UCSD-AML1 (cell line): ENCODE results near the gene EPB42.
"Not testable (repeated sequence)": the region's sequence is repeated elsewhere in the genome, so short reads cannot be mapped to it uniquely, and the experiment has no call there.

Experiments
- DNase-seq: peaks from one replicate; lab custom pipeline; 2025; ENCODE audit not compliant: unreplicated experiment; lab: John Stamatoyannopoulos, UW

Gene EPB42

DNA sequence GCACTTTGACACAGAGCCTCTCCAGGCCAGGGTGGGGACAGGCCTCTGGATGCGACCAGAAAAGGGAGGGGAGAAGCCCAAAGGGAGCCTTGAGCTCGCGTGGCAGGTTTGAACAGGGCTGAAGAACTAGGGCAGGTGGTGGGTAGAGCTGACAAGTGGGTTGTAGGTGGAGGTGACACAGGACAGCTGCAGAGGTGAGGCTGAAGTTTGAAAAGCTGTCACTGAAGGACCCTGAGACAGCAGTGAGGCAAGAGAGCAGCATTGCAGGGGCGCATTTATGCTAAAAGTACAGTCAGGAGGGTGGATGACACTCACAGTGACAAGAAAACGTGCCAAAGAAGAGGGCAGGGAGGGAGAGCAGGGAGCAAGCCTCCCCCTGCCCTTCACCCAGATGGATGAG is 21.8 kb upstream of the EPB42 start:
- no peak for DNase-seq

DNA sequence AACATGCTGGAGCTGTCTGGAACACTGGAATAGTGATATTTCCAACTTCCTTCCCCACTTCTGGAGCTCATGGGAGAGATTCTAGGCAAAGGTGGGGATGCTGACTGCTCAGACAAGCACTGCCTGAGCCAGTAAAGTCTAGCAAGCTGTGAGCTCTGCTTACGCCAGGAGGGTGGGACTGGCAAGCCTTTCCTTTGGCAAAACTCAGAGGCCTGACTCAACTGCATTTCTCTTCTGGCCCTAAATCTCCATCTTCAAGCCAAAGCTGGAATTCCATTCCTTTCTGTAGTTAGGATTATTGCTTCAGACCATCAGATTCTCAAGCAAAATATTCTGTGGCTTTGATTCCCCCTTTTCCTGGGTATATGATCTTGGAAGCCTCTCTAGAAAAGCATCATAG is 20.3 kb upstream of the EPB42 start:
- DNase-seq = no peak

DNA sequence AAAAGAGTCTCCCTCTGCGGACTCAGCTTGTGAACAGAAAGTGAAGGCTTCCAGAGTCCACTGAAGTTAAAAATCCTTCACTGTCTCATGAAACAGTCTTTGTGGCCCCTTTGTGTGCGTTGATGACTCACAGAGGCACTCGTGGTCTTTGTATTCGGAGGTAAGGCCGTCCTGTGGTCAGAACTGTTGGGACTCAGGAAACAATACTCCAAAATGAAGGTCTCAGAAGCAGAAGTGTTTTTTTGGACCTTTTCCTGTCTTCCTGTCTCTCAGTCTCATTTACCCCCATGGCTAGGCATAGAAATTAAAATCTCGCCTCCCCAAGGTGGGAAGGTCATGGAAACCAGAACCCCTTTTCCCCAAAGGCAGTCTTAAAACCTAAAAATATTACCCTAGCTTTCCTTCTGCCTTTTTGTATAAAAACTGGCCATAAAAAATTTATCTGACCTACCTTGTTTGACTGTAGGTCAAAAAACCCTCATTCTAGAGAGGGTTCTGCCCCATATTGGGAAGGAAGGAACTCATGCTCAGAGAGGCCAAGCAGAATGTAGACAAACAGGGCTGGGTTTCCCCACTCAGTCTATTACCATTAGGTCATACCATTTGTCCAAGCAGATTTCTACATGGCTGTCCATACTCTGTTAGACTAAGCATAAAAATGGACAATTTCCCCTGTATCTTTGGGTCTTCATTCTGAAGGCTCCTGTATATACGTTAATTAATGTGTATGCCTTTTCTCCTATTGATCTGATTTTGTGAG is 19.1 kb upstream of the EPB42 start:
- DNase-seq = peak; percentile 46

- no peak for DNase-seq
Observed at GRCh38 chr15:43238671-43239131, 17.9 kb upstream of the EPB42 start.

DNA sequence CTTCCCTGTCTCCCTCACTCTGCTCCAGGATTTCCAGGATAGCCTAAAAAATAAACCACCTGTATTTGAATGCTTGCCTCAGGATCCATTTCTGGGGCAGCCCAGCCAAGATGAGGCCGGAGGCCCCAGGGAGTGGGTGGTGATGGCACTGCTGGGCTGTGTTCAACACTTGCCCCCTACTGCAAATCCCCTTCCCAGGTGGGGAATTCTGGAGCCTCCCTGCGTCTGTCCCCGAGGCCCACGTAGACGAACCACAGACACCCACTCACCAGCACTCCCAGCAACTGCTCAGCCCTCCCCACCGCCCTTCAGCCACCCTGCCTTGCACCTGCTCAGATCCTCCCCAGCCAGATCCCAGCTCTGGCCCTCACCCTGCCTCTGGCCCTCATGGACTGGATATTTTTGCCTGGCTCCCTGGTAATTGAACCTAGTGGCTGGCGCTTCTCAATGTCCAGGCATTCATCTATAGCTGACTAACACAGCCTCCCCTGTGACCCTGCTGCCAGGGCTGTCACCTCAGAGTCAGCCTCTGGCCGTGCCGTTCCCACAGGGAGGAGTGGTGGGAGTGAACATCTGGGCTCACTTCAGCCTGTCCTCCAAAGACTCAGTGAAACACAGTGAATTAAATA is 17.1 kb upstream of the EPB42 start:
- no peak for DNase-seq

DNA sequence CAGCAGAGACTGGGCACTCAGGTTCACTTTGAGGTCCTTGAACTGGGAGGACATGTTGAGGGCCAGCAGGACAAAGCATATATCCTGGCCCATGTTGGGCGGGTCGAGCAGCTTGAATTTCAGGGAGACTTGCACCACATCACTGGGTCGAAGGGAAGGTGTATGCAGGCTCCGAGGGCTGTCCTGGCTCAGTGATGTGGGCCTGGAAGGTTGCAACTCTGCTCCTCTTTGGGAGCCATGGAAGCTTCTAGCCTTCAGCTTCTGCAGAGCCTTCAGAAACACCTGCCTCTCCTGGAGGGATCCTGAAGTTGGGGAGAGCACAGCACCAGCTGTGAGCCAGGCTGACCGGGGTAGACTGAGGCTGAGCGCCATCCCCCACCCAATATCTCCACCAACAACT is 14.7 kb upstream of the EPB42 start:
- DNase-seq = no peak

GRCh38 chr15:43232289-43232874 is 11.6 kb upstream of the EPB42 start:
- DNase-seq = no peak

DNA sequence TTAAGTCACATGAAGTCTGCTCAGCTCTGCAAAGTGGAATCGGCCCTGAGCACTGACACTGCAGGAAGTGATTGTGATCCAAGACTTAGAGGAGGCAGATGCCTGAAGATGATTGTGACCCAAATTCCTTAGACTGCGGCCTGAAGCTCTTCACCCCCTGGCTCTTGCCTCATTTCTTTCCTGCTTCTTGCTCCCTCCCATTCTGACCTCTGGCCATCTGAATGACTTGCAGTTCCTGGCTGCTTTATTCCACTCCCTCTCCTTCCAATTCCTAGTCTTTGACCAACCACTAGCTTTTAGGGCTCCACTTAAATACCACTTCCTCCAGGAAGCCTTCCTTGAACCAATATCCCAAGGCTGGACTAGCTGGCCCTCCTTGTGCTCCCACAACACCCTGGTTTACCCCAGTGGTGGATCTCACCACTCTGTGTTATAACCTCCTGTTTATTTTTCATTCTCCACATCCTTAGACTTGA is 9.9 kb upstream of the EPB42 start:
- DNase-seq = peak; percentile 46

GRCh38 chr15:43229977-43230376 is 9.2 kb upstream of the EPB42 start:
- no peak for DNase-seq

- no peak for DNase-seq
Observed at GRCh38 chr15:43226436-43227305, 5.9 kb upstream of the EPB42 start.

DNA sequence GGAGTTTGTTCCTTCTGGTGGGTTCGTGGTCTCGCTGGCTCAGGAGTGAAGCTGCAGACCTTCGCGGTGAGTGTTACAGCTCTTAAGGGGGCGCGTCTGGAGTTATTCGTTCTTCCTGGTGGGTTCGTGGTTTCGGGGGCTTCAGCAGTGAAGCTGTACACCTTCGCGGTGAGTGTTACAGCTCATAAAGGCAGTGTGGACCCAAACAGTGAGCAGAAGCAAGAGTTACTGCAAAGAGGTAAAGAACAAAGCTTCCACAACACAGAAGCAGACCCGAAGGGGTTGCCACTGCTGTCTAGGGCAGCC is 5.1 kb upstream of the EPB42 start:
- not testable (repeated sequence) for DNase-seq

DNA sequence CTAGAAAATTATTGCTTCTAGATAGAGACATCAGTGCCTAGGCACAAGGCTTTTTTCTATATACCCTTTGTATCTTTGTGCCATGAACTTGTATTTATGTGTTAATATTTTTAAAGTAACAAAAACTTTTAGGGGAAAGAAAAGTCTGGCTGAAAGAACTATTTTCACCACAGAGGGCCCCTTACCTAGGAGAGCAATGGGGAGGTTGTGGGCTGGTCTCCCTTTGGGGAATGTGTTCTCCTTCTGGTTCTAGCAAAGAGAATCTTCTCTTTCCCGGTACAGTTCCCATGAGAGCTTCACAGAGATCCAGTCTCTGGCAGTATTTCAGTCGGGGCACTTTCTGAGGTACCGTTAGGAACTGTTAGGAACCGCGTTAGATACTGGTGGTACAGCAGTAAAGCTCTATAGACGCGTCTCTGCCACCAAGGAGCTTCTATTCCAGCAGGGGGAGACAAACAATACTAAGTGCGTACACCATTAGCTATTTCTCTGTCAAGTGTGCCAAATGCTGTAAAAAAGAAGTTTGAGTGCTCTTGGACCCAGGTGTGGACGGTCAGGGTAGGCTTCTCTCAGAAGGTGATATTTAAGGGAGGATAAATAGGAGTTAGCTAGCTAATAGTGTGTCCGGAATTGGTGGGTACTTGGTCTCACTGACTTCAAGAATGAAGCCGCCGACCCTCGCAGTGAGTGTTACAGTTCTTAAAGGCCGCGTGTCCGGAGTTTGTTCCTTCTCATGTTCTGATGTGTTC is 4.6 kb upstream of the EPB42 start:
- DNase-seq = peak; percentile 28

GRCh38 chr15:43221422-43221821 is 604 bp upstream of the EPB42 start:
- no peak for DNase-seq

DNA sequence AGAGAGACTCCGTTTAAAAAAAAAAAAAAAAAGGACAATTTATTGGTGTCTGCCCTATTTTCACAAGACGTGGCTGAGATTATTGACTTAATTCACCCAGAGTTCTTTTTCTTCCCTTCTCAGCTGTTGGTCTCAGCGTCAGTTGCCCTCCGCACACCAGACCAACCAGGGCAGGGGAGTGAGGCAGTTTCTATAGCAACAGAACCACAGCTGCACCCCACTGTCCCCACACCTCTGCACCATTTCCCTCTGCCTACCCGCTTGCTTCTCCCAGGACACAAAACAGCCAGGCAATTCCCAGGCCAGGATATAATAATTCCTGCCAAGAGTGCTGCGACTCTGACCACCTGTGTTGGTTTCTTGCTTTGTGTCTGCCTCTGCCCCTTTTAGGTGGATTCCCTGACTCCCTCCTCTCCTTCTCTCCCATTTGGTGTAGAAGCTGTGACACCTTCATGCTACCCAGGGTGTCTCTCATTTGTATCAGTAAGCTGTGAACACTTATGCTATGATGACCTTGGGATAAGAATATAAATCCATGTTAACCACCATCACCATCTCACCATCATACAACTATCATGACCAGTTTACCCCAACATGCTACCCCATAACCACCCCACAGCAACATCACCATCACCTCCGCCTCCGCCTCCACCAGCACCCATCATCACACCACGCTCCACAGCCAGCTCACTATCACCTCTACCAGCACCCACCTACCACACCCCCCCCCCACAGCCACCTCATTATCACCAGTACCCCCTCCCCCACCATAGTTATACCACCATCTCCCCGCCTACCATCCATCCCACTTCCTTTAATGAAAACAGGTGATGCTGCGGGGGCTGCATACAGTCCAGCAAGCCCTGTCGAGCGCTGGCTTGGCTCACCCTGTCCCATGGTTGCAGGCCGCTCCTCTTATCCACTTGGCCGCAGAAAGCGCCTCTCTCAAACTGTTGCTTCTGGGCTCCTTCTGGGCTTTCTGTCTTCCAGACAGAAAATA is 589 bp downstream of the EPB42 start:
- no peak for DNase-seq

DNA sequence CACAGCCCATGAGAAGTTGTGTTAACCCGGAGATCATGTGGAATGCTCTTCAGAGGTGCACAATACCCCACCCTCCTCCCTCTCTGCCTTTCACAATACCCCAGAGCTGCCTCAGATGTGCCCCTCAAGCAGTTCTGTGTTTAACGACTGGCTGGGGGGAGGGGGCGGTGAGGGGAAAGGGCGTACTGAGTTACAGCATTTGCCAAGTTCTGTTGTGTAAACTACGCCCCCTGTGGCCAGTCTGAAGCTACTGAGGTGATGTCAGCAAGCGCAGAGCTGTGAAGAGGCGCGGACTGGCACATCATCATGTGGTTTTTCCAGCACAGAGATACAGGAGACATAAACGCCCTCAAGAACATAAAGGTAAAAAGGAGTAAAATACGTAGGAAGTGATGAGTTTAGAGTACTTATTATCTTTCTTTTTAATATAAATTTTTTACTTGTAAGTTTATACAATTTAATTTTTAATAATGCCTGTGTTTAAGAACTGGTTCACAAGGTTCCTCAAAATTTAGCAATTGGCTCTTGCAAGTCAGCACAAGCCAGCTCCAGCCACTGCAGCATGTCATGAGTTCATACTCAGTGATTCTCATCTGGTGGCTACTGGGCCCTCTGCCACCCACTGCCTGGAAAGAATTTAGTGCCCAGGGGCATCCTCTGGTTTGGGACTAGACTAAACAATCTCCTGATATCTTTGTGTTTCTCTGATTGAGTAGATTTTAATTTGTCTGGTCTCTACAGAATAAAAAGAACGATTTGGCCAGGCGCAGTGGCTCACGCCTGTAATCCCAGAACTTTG is 1.7 kb downstream of the EPB42 start:
- DNase-seq = no peak

DNA sequence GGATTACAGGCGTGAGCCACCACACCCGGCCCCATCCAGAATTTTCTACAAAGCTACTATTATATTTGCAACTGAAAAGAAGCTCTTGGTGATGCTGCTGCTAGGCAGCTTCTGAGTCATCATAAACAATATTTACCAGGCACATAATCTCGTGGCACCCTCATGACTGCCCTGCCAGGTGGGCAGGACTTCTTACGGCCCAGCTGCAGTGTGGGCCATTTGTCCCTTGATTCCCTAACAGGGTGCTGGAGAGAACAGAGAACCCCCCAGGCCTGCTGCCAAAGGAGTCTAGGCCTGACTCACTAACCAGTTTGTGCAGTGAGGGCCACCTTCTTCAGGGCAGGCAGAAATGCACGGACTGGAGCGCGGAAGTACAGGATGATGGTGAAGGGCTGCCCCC is 4.9 kb downstream of the EPB42 start:
- no peak for DNase-seq

DNA sequence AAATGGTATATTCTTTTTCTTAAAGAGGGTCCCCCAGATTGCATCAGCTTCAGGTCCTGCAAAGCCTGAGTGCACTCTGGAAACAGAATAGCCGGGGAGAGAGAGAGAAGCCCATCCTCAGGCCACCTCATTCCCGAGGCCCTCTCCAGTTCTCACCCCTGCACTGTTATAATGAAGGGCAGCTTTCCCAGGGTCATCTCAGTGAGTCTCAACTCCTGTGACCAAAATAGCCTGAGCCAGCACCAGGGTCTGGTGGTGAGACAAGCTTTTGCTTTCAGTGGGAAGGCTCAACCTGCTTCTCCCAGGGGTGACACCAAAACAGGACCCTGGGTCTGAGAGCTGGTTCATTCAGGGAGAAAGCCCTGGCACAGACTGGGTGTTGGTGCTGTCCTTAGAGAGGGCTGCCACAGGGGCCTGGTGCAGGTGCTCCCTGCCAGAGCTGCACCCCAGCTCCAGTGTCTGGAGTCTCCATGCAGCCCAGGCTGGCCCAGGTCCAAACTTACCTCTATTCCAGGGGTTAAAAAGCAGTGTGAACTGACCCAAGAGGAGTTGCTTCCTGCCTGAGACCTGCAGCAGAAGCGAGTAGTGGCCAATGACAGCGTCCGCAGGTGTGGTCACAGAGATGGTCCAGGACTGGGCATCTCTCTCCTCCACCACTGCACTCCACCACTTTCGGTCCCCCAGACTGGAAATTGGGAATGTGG is 6.1 kb downstream of the EPB42 start:
- no peak for DNase-seq

GRCh38 chr15:43214169-43214568 is 6.6 kb downstream of the EPB42 start:
- DNase-seq = no peak
